Cardiac fibroblast (primary cell): Measurements from ENCODE around the gene RCBTB2.
"Not testable (repeated sequence)": the region's sequence is repeated elsewhere in the genome, so short reads cannot be mapped to it uniquely, and the experiment has no call there.

Experiments used
- DNase-seq, 2 donors: peaks; one replicate each; pipeline versions ENCODE4 v3.0.0 to v3.0.0-alpha.2; 2010; ENCODE audit warnings: low read depth in 2 of 2
- H3K4me3 ChIP-seq, 2 donors: replicated peaks in 1 of 2; 1 replicate in 1 of 2; 2 replicates in 1 of 2; pipeline ENCODE4 v1.5.1; 2011; ENCODE audit warnings: low read depth in 2 of 2, low read length in 2 of 2, mild to moderate bottlenecking in 2 of 2, moderate library complexity in 1 of 2
- CTCF ChIP-seq: IDR thresholded peaks from one replicate; pipeline ENCODE4 v1.5.1; 2011; ENCODE audit warnings: low read depth, mild to moderate bottlenecking, low read length, inconsistent platforms

Gene RCBTB2

GRCh38 chr13:48457578-48458242, 75.2 kb downstream of the RCBTB2 start:
- no peak overlapping the region for H3K4me3 ChIP-seq
- TF ChIP-seq CTCF = no peak
- no peak for DNase-seq

- TF ChIP-seq CTCF = no peak
- no peak for DNase-seq
- no peak overlapping the region for H3K4me3 ChIP-seq
Measured at GRCh38 chr13:48456546-48456945, 76.3 kb downstream of the RCBTB2 start.

GRCh38 chr13:48451196-48451595, 81.7 kb downstream of the RCBTB2 start:
- H3K4me3 ChIP-seq = not testable (repeated sequence)
- DNase-seq = peak in 1 of 2 donors; percentile 23

GRCh38 chr13:48449656-48450055, 83.2 kb downstream of the RCBTB2 start:
- no peak overlapping the region for H3K4me3 ChIP-seq
- DNase-seq = no peak
- no peak for TF ChIP-seq CTCF

GRCh38 chr13:48448959-48449614, 83.8 kb downstream of the RCBTB2 start:
- TF ChIP-seq CTCF = no peak
- no peak overlapping the region for H3K4me3 ChIP-seq
- DNase-seq = peak; percentile 83 to 89

GRCh38 chr13:48448285-48448958, 84.5 kb downstream of the RCBTB2 start:
- DNase-seq = no peak
- TF ChIP-seq CTCF = no peak
- H3K4me3 ChIP-seq = no peak overlapping the region

- no peak for TF ChIP-seq CTCF
- no peak overlapping the region for H3K4me3 ChIP-seq
- DNase-seq = peak; percentile 71 to 85
Measured at GRCh38 chr13:48446464-48446863, 86.4 kb downstream of the RCBTB2 start.
